A673 (cell line): ENCODE data around the gene SCN2A. TPM values are rescaled to one million over a fixed set of nuclear protein-coding genes. Genes with fewer than 3 reads are reported as not detected.

ENCODE experiments used
- BruUV-seq: library from RNA; stranded (reverse); fragments of 400-500 nt; replicated peaks from 2 replicates; lab custom pipeline; 2021; lab: Mats Ljungman, UMichigan
- CTCF ChIA-PET: fragments of 300-600 bp; sonication (Branson Sonifier 250); formaldehyde crosslinking; loops from one replicate; lab custom pipeline; 2022; ENCODE audit warnings: antibody characterized with exemption; lab: Charles Lee
- POLR2A ChIA-PET: fragments of 300-600 bp; sonication (Branson Sonifier 250); formaldehyde crosslinking; loops from one replicate; lab custom pipeline; 2022; ENCODE audit warnings: antibody characterized with exemption; ENCODE audit not compliant: low non-redundant PET; lab: Charles Lee
- DNase-seq: peaks from one replicate; pipeline ENCODE4 v3.0.0-alpha.2; 2015; ENCODE audit warnings: low spot score
- H3K27ac ChIP-seq: fragments of 200-600 bp; sonication (generic); 2 replicates; pipeline ENCODE4 v1.5.1; 2016; ENCODE audit warnings: mixed run types, low read depth, mild to moderate bottlenecking, mixed read lengths, antibody characterized with exemption, low read length; ENCODE audit not compliant: poor library complexity, severe bottlenecking
- H3K27me3 ChIP-seq: fragments of 200-600 bp; sonication (generic); replicated peaks from 2 replicates; pipeline ENCODE4 v1.6.1; 2017; ENCODE audit warnings: mixed run types, low read depth, mild to moderate bottlenecking, mixed read lengths, antibody characterized with exemption, low read length; ENCODE audit not compliant: insufficient read depth, poor library complexity
- H3K36me3 ChIP-seq: fragments of 200-600 bp; sonication (generic); 2 replicates; pipeline ENCODE4 v1.6.1; 2016; ENCODE audit warnings: mixed run types, mild to moderate bottlenecking, mixed read lengths, antibody characterized with exemption, low read length; ENCODE audit not compliant: insufficient read depth, poor library complexity, severe bottlenecking
- H3K4me1 ChIP-seq: fragments of 200-600 bp; sonication (generic); 2 replicates; pipeline ENCODE4 v1.6.1; 2017; ENCODE audit warnings: mixed run types, mild to moderate bottlenecking, mixed read lengths, antibody characterized with exemption, low read length; ENCODE audit not compliant: insufficient read depth, poor library complexity, severe bottlenecking
- H3K4me3 ChIP-seq: fragments of 200-600 bp; sonication (generic); 2 replicates; pipeline ENCODE4 v1.5.1; 2016; ENCODE audit warnings: low read depth, mixed run types, mild to moderate bottlenecking, mixed read lengths, low read length; ENCODE audit not compliant: poor library complexity, severe bottlenecking
- H3K9me3 ChIP-seq: fragments of 200-600 bp; sonication (generic); 2 replicates; pipeline ENCODE4 v1.6.1; 2016; ENCODE audit warnings: mixed run types, low read depth, mild to moderate bottlenecking, mixed read lengths, antibody characterized with exemption, low read length; ENCODE audit not compliant: poor library complexity, severe bottlenecking
- CTCF ChIP-seq: fragments of 300-800, 200-600 bp; sonication (generic); conservative IDR thresholded peaks from 2 replicates; pipeline ENCODE4 v1.5.1; 2017; ENCODE audit warnings: low read depth, mild to moderate bottlenecking, antibody characterized with exemption, low read length, moderate library complexity, mixed read lengths
- EZH2 ChIP-seq: fragments of 200-600 bp; sonication (generic); IDR thresholded peaks from 2 replicates; pipeline ENCODE4 v1.6.1; 2017; ENCODE audit warnings: borderline replicate concordance, low read depth, mild to moderate bottlenecking, mixed read lengths, antibody characterized with exemption, low read length; ENCODE audit not compliant: poor library complexity, severe bottlenecking
- intact Hi-C: fragments of 100-400 bp; cut with micrococcal nuclease; formaldehyde crosslinking; loops from one replicate; pipeline ENCODE4 v1.10.0; 2022; ENCODE audit not compliant: unreplicated experiment
- total RNA-seq: library from RNA; stranded (reverse); gene quantifications from 2 replicates; pipeline ENCODE4 v1.2.3, GENCODE V29; 2021

SCN2A gene
- total RNA-seq, 1 experiment from 2014 or later, result 0.73 TPM

GRCh38 chr2:165205865-165206264, 33.3 kb upstream of the SCN2A start:
- intact Hi-C loops, result no loop called here
- no peak for DNase-seq
- H3K4me3 ChIP-seq, result no peak overlapping the region
- CTCF ChIA-PET, result no interaction called here
- BruUV-seq, result no TSS peak
- TF ChIP-seq EZH2 (no peak), CTCF (no peak)
- no peaks in the 10 kb centered on the region for H3K4me1 ChIP-seq
- H3K36me3 ChIP-seq, result no peaks in the 10 kb centered on the region
- H3K27me3 ChIP-seq, result no peaks in the 10 kb centered on the region
- POLR2A ChIA-PET, result no interaction called here
- H3K9me3 ChIP-seq, result no peaks in the 10 kb centered on the region
- H3K27ac ChIP-seq, result no peak overlapping the region

GRCh38 chr2:165208094-165208493, 31.1 kb upstream of the SCN2A start:
- intact Hi-C loops, result no loop called here
- no peak overlapping the region for H3K27ac ChIP-seq
- ChIA-PET POLR2A (no interaction called here), CTCF (no interaction called here)
- no TSS peak for BruUV-seq
- H3K36me3 ChIP-seq, result no peaks in the 10 kb centered on the region
- H3K9me3 ChIP-seq, result no peaks in the 10 kb centered on the region
- H3K4me1 ChIP-seq, result no peaks in the 10 kb centered on the region
- H3K27me3 ChIP-seq, result no peaks in the 10 kb centered on the region
- DNase-seq, result no peak
- TF ChIP-seq CTCF (no peak), EZH2 (no peak)
- no peak overlapping the region for H3K4me3 ChIP-seq

GRCh38 chr2:165214093-165214492, 25.1 kb upstream of the SCN2A start:
- H3K27ac ChIP-seq, result no peak overlapping the region
- no TSS peak for BruUV-seq
- no peaks in the 10 kb centered on the region for H3K4me1 ChIP-seq
- no peak overlapping the region for H3K4me3 ChIP-seq
- H3K36me3 ChIP-seq, result no peaks in the 10 kb centered on the region
- H3K27me3 ChIP-seq, result no peaks in the 10 kb centered on the region
- POLR2A ChIA-PET, result no interaction called here
- CTCF ChIA-PET, result no interaction called here
- no peaks in the 10 kb centered on the region for H3K9me3 ChIP-seq
- intact Hi-C loops, result no loop called here
- DNase-seq, result no peak
- no peak for TF ChIP-seq EZH2
- TF ChIP-seq CTCF, result no peak
